ENCODE data around the gene ANKRD30BL.
"Not testable (repeated sequence)": the region's sequence is repeated elsewhere in the genome, so short reads cannot be mapped to it uniquely, and the experiment has no call there.

Gene ANKRD30BL

GRCh38 chr2:132161161-132162124, at the start of gene ANKRD30BL:
ANKRD30BL (minus strand) TSS chr2:132161952; CDS start chr2:132161705, 247 bp downstream.
- H3K27ac ChIP-seq = not testable (repeated sequence)

DNA sequence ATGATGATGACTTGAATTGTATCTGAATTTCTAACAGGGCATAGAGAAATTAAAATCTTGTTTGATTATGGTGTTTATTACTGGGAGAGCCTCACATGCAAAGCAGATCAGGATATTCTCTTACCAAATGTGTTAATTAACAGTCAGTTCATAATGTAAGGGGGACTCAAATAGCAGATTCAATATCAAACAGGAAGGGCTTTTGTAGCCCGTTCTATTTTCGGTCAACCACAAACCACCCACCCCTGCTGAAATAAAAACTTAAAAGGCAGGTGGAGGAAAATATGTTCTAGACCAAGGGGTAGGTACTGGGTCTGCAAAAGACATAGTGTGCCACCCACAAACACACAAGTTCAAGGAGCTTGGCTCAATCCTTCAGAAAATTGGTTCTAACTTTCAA, 41.1 kb upstream of the ANKRD30BL start:
- H3K27ac ChIP-seq = not testable (repeated sequence)

GRCh38 chr2:132192854-132193253, 31.1 kb upstream of the ANKRD30BL start:
- not testable (repeated sequence) for H3K27ac ChIP-seq

- H3K27ac ChIP-seq = not testable (repeated sequence)
Observed at GRCh38 chr2:132167100-132167499, 5.3 kb upstream of the ANKRD30BL start.

DNA sequence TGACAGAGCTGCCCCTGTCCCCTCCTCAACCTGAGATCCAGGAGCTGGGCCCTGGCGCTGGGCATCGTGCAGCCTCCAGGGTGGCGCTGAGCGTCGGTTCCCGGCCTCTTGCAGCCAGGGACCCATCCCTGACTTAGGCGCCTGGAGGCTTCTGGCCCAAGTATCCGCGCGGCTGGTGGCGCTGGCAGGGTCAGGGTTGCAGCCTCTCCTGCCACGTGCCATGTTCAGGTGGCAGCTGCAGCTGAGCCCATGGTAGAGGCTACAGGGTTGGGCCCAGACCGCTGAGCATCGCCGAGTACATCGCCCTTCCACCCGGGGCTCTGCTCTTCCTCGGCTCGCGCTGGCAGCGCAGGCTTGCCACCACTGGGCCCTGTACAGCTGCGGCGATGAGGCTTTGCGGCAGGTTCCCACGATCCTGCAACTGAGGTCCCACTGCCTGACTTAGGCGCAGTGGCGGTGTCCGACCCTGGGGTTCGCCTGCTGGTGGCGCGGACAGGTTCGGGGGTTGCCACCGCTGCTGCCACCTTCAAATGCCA, 441 bp upstream of the ANKRD30BL start:
- H3K27ac ChIP-seq = not testable (repeated sequence)

GRCh38 chr2:132146774-132147173, 15.0 kb downstream of the ANKRD30BL start:
- TF ChIP-seq, protein P1, sequence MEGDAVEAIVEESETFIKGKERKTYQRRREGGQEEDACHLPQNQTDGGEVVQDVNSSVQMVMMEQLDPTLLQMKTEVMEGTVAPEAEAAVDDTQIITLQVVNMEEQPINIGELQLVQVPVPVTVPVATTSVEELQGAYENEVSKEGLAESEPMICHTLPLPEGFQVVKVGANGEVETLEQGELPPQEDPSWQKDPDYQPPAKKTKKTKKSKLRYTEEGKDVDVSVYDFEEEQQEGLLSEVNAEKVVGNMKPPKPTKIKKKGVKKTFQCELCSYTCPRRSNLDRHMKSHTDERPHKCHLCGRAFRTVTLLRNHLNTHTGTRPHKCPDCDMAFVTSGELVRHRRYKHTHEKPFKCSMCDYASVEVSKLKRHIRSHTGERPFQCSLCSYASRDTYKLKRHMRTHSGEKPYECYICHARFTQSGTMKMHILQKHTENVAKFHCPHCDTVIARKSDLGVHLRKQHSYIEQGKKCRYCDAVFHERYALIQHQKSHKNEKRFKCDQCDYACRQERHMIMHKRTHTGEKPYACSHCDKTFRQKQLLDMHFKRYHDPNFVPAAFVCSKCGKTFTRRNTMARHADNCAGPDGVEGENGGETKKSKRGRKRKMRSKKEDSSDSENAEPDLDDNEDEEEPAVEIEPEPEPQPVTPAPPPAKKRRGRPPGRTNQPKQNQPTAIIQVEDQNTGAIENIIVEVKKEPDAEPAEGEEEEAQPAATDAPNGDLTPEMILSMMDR (IDR thresholded peaks at IDR 0.05) = peak; percentile 58

More at GRCh38 chr2:132146774-132147173, 15.0 kb downstream of the ANKRD30BL start:
- H3K27ac ChIP-seq = not testable (repeated sequence)

Data from 22Rv1 (cell line).